ENCODE results near the gene C12orf76. TPM values are rescaled to one million over a fixed set of nuclear protein-coding genes. Genes with fewer than 3 reads are reported as not detected.
"Not testable (repeated sequence)": the region's sequence is repeated elsewhere in the genome, so short reads cannot be mapped to it uniquely, and the experiment has no call there.

Gene C12orf76
- total and polyA plus RNA-seq, 2 experiments from 2014 or later = 18.5 to 24.6 TPM

DNA sequence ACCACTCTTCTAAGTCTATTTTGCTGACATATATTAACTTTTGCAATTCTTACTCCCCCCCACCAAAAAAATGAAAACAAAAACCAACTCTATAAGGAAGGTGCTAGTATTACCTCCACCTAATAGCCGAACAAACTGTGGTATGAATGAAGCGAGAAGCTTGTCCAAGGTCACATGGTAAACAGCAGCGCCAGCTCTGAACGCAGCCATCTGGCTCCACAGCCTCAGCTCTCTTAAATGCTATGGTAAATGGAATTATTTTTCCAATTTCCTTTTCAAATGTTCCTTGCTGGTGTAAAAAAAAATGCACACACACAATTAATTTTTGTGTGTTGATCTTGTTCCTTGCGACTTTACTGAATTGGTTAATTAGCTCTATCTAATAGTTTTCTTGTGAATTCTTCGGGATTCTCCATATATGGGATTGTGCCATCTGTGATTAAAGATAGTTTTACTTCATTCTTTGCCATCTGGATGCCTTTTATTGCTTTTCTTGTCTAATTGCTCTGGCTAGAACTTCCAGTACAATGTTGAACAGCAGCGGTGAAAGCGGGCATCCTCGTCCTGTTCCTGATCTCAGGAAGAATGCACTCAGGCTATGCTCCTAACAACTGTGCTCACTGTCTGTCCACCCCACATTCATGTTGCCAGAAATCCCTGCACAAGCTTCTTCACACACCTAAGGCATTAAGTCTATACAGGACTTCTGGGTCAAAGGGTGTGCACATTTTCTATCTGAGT is 10.7 kb upstream of the C12orf76 start:
- DNase-seq (ENCODE audit: low spot score) = no peak
- Histone ChIP-seq H3K9me3 (ENCODE audit: low read depth) (no peaks in the 10 kb centered on the region), H3K27ac (no peak overlapping the region), H3K9me2 (replicated peaks; ENCODE audit: insufficient read depth) (no peaks in the 10 kb centered on the region), H2AFZ (no peak overlapping the region), H3K27me3 (no peaks in the 10 kb centered on the region), H3K36me3 (replicated peaks; ENCODE audit: insufficient read depth, low read depth) (no peaks in the 10 kb centered on the region), H3K4me1 (ENCODE audit: insufficient read depth) (no peaks in the 10 kb centered on the region), H3K4me2 (no peak overlapping the region), H3K79me2 (no peaks in the 10 kb centered on the region), H4K20me1 (ENCODE audit: insufficient read depth, poor library complexity, severe bottlenecking) (no peaks in the 10 kb centered on the region), H3K4me3 (no peak overlapping the region)
- no peak for TF ChIP-seq EZH2phosphoT487 (IDR thresholded peaks at IDR 0.05; ENCODE audit: low read depth, severe bottlenecking, unreplicated experiment)
- TF ChIP-seq CTCF (IDR thresholded peaks at IDR 0.05; ENCODE audit: poor library complexity) = no peak
- no peak for TF ChIP-seq EZH2 (IDR thresholded peaks at IDR 0.05; ENCODE audit: borderline replicate concordance)
- 93% methylated on average over 9 of the region's 9 CpGs for WGBS (ENCODE audit: low lambda C conversion rate, missing lambda C conversion rate)

- not testable (repeated sequence) for H3K27ac ChIP-seq; DNase-seq (ENCODE audit: low spot score); H3K4me3 ChIP-seq; H3K27me3 ChIP-seq; H3K9me2 ChIP-seq (replicated peaks; ENCODE audit: insufficient read depth); H3K4me1 ChIP-seq (ENCODE audit: insufficient read depth); H2AFZ ChIP-seq; H4K20me1 ChIP-seq (ENCODE audit: insufficient read depth, poor library complexity, severe bottlenecking); H3K36me3 ChIP-seq (replicated peaks; ENCODE audit: insufficient read depth, low read depth); H3K9me3 ChIP-seq (ENCODE audit: low read depth); H3K4me2 ChIP-seq; H3K79me2 ChIP-seq
- 87% methylated on average over 3 of the region's 3 CpGs for WGBS (ENCODE audit: low lambda C conversion rate, missing lambda C conversion rate)
These were observed 8.3 kb upstream of the C12orf76 start for GRCh38 chr12:110056643-110057042.

DNA sequence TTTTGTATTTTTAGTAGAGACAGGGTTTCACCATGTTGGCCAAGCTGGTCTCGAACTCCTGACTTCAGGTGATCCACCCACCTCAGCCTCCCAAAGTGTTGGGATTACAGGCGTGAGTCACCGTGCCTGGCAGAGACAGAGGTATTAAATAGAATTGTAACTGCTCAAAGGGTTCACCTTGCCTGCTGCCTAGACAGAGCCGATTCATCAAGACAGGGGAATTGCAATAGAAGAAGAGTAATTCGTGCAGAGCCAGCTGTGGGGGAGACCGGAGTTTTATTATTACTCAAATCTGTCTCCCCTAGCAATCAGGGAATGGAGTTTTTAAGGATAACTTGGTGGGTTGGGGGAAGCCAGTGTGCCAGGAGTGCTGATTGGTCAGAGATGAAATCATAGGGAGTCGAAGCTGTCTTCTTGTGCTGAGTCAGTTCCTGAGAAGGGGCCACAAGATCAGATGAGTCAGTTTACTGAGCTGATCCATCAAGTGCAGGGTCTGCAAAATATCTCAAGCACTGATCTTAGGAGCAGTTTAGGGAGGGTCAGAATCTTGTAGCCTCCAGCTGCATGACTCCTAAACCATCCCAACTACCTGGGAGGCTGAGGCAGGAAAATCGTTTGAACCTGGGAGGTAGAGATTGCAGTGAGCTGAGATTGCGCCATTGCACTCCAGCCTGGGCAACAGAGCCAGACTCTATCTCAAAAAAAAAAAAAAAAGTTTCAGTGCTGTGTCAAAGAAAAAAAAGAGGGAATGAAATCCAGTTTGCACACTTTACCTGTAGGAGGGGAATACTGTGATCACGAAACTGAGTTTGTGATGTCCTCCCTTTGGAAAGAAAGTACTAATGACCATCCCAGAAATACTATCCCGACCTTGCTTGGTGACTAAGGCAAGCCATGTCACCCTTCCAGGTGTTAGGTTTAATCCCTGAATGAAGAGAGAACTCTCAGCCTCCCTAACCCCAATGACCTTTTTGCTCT is 7.3 kb upstream of the C12orf76 start:
- H3K36me3 ChIP-seq (replicated peaks; ENCODE audit: insufficient read depth, low read depth); H3K9me2 ChIP-seq (replicated peaks; ENCODE audit: insufficient read depth); H3K4me1 ChIP-seq (ENCODE audit: insufficient read depth); H2AFZ ChIP-seq; H3K79me2 ChIP-seq; H3K4me2 ChIP-seq; H3K9me3 ChIP-seq (ENCODE audit: low read depth); H4K20me1 ChIP-seq (ENCODE audit: insufficient read depth, poor library complexity, severe bottlenecking); H3K27me3 ChIP-seq; H3K4me3 ChIP-seq: not testable (repeated sequence)
- peak overlapping the region; percentile 40 for H3K27ac ChIP-seq
- peak; percentile 26 for DNase-seq (ENCODE audit: low spot score)
- WGBS (ENCODE audit: low lambda C conversion rate, missing lambda C conversion rate) = 53% methylated on average over 11 of the region's 11 CpGs

- Histone ChIP-seq H3K79me2 (peaks cover 20% of the 10 kb centered on the region), H3K4me2 (no peak overlapping the region), H4K20me1 (ENCODE audit: insufficient read depth, poor library complexity, severe bottlenecking) (no peaks in the 10 kb centered on the region), H3K9me2 (replicated peaks; ENCODE audit: insufficient read depth) (no peaks in the 10 kb centered on the region), H3K9me3 (ENCODE audit: low read depth) (no peaks in the 10 kb centered on the region), H3K27ac (no peak overlapping the region), H2AFZ (no peak overlapping the region), H3K36me3 (replicated peaks; ENCODE audit: insufficient read depth, low read depth) (no peaks in the 10 kb centered on the region), H3K4me3 (no peak overlapping the region), H3K27me3 (no peaks in the 10 kb centered on the region), H3K4me1 (ENCODE audit: insufficient read depth) (peaks cover 8% of the 10 kb centered on the region)
- DNase-seq (ENCODE audit: low spot score) = no peak
- TF ChIP-seq EZH2phosphoT487 (IDR thresholded peaks at IDR 0.05; ENCODE audit: low read depth, severe bottlenecking, unreplicated experiment) (no peak), CTCF (IDR thresholded peaks at IDR 0.05; ENCODE audit: poor library complexity) (no peak), EZH2 (IDR thresholded peaks at IDR 0.05; ENCODE audit: borderline replicate concordance) (no peak)
- WGBS (ENCODE audit: low lambda C conversion rate, missing lambda C conversion rate) = 95% methylated on average over 6 of the region's 6 CpGs
These were observed 2.6 kb upstream of the C12orf76 start for GRCh38 chr12:110050927-110051326.

DNA sequence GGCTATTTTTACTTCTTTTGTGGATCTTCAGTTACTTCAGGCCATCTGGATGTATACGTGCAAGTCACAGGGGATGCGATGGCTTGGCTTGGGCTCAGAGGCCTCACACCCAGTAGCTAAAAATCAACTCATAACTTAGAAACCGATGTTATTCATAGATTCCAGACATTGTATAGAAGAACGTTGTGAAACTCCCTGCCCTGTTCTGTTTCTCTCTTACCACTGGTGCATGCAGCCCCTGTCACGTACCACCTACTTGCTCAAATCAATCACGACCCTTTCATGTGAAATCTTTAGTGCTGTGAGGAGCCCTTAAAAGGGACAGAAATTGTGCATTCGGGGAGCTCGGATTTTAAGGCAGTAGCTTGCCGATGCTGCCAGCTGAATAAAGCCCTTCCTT is 1.3 kb upstream of the C12orf76 start:
- H2AFZ ChIP-seq; H3K27ac ChIP-seq; H3K4me2 ChIP-seq; H3K4me3 ChIP-seq; H3K9me2 ChIP-seq (replicated peaks; ENCODE audit: insufficient read depth); H4K20me1 ChIP-seq (ENCODE audit: insufficient read depth, poor library complexity, severe bottlenecking); H3K27me3 ChIP-seq; H3K4me1 ChIP-seq (ENCODE audit: insufficient read depth); DNase-seq (ENCODE audit: low spot score); H3K36me3 ChIP-seq (replicated peaks; ENCODE audit: insufficient read depth, low read depth); H3K9me3 ChIP-seq (ENCODE audit: low read depth): not testable (repeated sequence)
- 95% methylated on average over 9 of the region's 9 CpGs for WGBS (ENCODE audit: low lambda C conversion rate, missing lambda C conversion rate)
- peaks cover 32% of the 10 kb centered on the region for H3K79me2 ChIP-seq

DNA sequence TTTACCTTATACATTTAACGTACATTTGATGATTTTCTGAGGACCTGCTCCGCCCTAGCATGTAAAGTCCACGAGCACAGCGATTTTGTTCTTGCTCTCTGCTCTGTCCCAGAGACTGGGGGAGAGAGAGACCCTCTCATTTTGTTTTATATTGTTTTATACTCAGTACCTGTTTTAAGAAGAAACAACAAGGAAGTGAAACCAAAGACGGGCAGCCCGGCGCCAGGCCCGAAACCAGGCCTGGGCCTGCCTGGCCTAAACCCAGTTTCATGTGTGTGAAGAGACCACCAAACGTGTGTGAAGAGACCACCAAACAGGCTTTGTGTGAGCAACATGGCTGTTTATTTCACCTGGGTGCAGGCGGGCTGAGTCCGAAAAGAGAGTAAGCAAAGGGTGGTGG is 712 bp upstream of the C12orf76 start:
- not testable (repeated sequence) for H3K9me2 ChIP-seq (replicated peaks; ENCODE audit: insufficient read depth); DNase-seq (ENCODE audit: low spot score); H3K4me1 ChIP-seq (ENCODE audit: insufficient read depth); H3K9me3 ChIP-seq (ENCODE audit: low read depth); H4K20me1 ChIP-seq (ENCODE audit: insufficient read depth, poor library complexity, severe bottlenecking); H3K36me3 ChIP-seq (replicated peaks; ENCODE audit: insufficient read depth, low read depth); H3K27me3 ChIP-seq
- peaks cover 39% of the 10 kb centered on the region for H3K79me2 ChIP-seq
- H2AFZ ChIP-seq = peak overlapping the region; percentile 82
- H3K27ac ChIP-seq = peak overlapping the region; percentile 81
- WGBS (ENCODE audit: low lambda C conversion rate, missing lambda C conversion rate) = 88% methylated on average over 11 of the region's 11 CpGs
- H3K4me3 ChIP-seq = peak overlapping the region; percentile 28
- H3K4me2 ChIP-seq = peak overlapping the region; percentile 79

Data from hepatocyte (in vitro differentiated cells).